Measurements from ENCODE around the gene C1orf50.
"Not testable (repeated sequence)": the region's sequence is repeated elsewhere in the genome, so short reads cannot be mapped to it uniquely, and the experiment has no call there.

The C1orf50 gene

GRCh38 chr1:42747125-42747524 lies 19.9 kb upstream of the C1orf50 start:
- H3K9me3 ChIP-seq (ENCODE audit: control insufficient read depth in 5 of 5, low read length in 5 of 5), result no peaks in the 10 kb centered on the region
- no peaks in the 10 kb centered on the region for H3K27me3 ChIP-seq (ENCODE audit: control insufficient read depth in 5 of 5, insufficient read depth in 4 of 5, low read length in 5 of 5)
- H3K36me3 ChIP-seq (ENCODE audit: control insufficient read depth in 5 of 5, insufficient read depth in 5 of 5, low read length in 5 of 5), result peaks cover 0 to 55% (median 53%) of the 10 kb centered on the region in 5 donors
- no peak overlapping the region for H3K9ac ChIP-seq (ENCODE audit: low read length in 5 of 5)
- H3K4me3 ChIP-seq (ENCODE audit: low read depth in 1 of 5, low read length in 5 of 5), result no peak overlapping the region
- H3K27ac ChIP-seq (ENCODE audit: low read depth, low read length), result no peak overlapping the region
- H3K4me1 ChIP-seq (ENCODE audit: control insufficient read depth in 5 of 5, insufficient read depth in 5 of 5, low read length in 5 of 5), result peaks cover 4 to 16% (median 12%) of the 10 kb centered on the region in 5 donors

- Histone ChIP-seq H3K27ac (ENCODE audit: low read depth, low read length) (no peak overlapping the region), H3K27me3 (ENCODE audit: control insufficient read depth in 5 of 5, insufficient read depth in 4 of 5, low read length in 5 of 5) (no peaks in the 10 kb centered on the region), H3K9ac (ENCODE audit: low read length in 5 of 5) (no peak overlapping the region), H3K4me3 (ENCODE audit: low read depth in 1 of 5, low read length in 5 of 5) (no peak overlapping the region), H3K36me3 (ENCODE audit: control insufficient read depth in 5 of 5, insufficient read depth in 5 of 5, low read length in 5 of 5) (peaks cover 5 to 64% (median 60%) of the 10 kb centered on the region in 5 donors), H3K9me3 (ENCODE audit: control insufficient read depth in 5 of 5, low read length in 5 of 5) (no peaks in the 10 kb centered on the region), H3K4me1 (ENCODE audit: control insufficient read depth in 5 of 5, insufficient read depth in 5 of 5, low read length in 5 of 5) (peaks cover 4 to 16% (median 12%) of the 10 kb centered on the region in 5 donors)
Measured at GRCh38 chr1:42748021-42748420, 19.0 kb upstream of the C1orf50 start.

DNA sequence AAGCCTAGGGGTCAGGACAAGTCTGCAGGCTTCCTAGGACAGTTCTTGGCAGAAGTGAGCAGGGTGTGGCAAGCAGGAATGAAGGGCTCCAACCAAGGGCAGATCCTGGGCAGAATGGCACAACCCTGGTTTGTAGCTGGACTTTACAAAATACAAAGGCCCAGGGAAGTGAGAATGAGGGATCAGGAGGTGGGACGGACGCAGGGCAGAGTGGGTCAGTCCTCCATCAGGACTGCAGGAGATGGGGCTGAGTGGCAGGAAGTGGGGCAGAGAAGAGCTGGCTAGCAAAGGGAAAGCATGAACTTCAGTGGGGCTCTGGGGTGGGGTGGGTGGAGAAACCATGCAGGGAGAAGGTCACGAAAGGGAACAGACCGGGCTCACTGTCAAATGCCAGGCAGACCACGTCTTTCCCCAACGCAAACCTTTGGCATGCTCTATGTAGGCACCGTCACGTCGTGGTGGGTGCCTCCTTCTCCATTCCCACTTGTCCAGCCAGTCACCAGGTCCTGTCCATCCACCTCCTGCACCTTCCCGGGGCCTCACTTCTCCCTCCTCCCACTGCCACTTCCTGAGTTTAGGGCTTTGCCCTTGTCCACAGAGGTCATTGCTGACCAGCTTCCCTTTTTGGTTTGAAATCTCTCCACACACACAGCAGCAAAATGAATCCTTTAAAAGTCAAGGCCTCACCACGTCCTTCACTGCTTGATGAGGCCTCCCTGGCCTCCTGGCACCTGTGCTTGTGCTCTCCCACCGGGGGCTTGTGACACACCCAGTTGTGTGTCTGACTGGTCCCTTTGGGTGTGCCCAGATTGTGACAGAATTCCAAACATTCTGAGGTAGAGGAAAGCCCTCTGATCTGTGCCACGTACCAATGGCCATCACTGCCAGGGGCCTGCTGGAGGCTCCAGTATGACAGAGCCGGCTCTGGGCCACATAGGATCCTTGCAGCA lies 18.3 kb upstream of the C1orf50 start:
- no peak overlapping the region for H3K27ac ChIP-seq (ENCODE audit: low read depth, low read length)
- no peaks in the 10 kb centered on the region for H3K27me3 ChIP-seq (ENCODE audit: control insufficient read depth in 5 of 5, insufficient read depth in 4 of 5, low read length in 5 of 5)
- H3K9me3 ChIP-seq (ENCODE audit: control insufficient read depth in 5 of 5, low read length in 5 of 5), result no peaks in the 10 kb centered on the region
- no peak overlapping the region for H3K4me3 ChIP-seq (ENCODE audit: low read depth in 1 of 5, low read length in 5 of 5)
- H3K4me1 ChIP-seq (ENCODE audit: control insufficient read depth in 5 of 5, insufficient read depth in 5 of 5, low read length in 5 of 5), result peaks cover 4 to 16% (median 12%) of the 10 kb centered on the region in 5 donors
- H3K9ac ChIP-seq (ENCODE audit: low read length in 5 of 5), result no peak overlapping the region
- peaks cover 8 to 71% (median 66%) of the 10 kb centered on the region in 5 donors for H3K36me3 ChIP-seq (ENCODE audit: control insufficient read depth in 5 of 5, insufficient read depth in 5 of 5, low read length in 5 of 5)

DNA sequence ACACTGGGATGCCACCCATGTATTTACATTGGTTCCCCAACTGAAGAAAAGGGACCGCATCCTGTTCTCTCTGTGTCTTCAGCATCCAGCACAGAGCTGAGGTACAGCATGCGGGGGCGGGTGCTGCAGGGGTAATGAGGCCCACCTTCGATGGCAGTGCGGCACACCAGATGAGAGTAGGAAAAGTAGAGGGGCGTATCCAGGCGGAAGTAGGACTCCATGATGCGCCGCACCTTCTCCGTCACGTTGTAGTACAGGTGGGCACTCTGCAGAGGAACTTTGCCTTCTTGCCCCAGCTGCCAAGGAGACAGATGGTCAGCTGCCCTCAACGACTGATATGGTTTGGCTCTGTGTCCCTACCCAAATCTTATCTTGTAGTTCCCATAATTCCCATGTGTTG lies 17.0 kb upstream of the C1orf50 start:
- Histone ChIP-seq H3K27me3 (ENCODE audit: control insufficient read depth in 5 of 5, insufficient read depth in 4 of 5, low read length in 5 of 5) (no peaks in the 10 kb centered on the region), H3K27ac (ENCODE audit: low read depth, low read length) (no peak overlapping the region), H3K36me3 (ENCODE audit: control insufficient read depth in 5 of 5, insufficient read depth in 5 of 5, low read length in 5 of 5) (peaks cover 8 to 84% (median 79%) of the 10 kb centered on the region in 5 donors), H3K9me3 (ENCODE audit: control insufficient read depth in 5 of 5, low read length in 5 of 5) (no peaks in the 10 kb centered on the region), H3K9ac (ENCODE audit: low read length in 5 of 5) (no peak overlapping the region), H3K4me3 (ENCODE audit: low read depth in 1 of 5, low read length in 5 of 5) (no peak overlapping the region), H3K4me1 (ENCODE audit: control insufficient read depth in 5 of 5, insufficient read depth in 5 of 5, low read length in 5 of 5) (peaks cover 4 to 16% (median 12%) of the 10 kb centered on the region in 5 donors)

DNA sequence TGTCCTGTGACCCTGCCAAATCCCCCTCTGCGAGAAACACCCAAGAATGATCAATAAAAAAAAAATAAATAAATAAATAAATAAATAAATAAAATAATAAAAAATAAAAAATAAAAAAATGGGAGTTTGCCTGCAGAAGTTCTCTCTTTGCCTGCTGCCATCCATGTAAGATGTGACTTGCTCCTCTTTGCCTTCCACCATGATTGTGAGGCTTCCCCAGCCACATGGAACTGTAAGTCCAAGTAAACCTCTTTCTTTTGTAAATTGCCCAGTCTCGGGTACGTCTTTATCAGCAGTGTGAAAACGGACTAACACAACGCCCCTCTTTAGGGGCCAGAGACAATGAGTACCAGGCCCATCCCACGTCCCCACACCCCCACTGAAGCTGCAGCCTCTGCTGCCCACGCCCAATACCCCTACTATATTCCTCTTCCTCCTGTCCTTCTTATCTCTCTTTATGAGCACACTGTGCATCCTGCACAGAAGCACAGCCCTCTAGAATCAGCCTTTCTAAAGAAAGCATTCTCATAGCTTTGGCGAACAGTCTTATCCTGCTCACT lies 15.5 kb upstream of the C1orf50 start:
- not testable (repeated sequence) for H3K9ac ChIP-seq (ENCODE audit: low read length in 5 of 5); H3K27ac ChIP-seq (ENCODE audit: low read depth, low read length); H3K9me3 ChIP-seq (ENCODE audit: control insufficient read depth in 5 of 5, low read length in 5 of 5); H3K27me3 ChIP-seq (ENCODE audit: control insufficient read depth in 5 of 5, insufficient read depth in 4 of 5, low read length in 5 of 5); H3K4me3 ChIP-seq (ENCODE audit: low read depth in 1 of 5, low read length in 5 of 5)
- Histone ChIP-seq H3K4me1 (ENCODE audit: control insufficient read depth in 5 of 5, insufficient read depth in 5 of 5, low read length in 5 of 5) (peaks cover 4 to 16% (median 12%) of the 10 kb centered on the region in 5 donors), H3K36me3 (ENCODE audit: control insufficient read depth in 5 of 5, insufficient read depth in 5 of 5, low read length in 5 of 5) (peaks cover 8 to 88% (median 84%) of the 10 kb centered on the region in 5 donors)

DNA sequence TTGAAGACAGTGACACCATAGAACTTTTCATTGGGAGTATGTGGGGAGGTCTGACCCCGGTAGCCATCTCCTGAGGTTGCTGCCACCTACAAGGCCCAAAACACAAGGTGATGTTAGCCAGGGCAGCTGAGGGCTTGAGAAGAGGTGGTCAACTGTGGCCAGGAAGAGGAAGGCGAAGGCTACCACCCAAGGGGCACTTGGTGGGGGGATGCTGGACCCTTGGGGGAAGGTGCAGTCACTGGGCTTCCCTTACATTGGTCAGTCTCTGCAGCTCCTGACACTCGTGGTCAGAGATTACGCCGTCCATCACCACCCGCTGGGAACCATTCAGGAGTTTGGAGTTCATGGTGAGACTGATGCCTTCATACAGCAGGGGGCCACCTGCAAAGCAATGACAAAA lies 14.8 kb upstream of the C1orf50 start:
- no peaks in the 10 kb centered on the region for H3K27me3 ChIP-seq (ENCODE audit: control insufficient read depth in 5 of 5, insufficient read depth in 4 of 5, low read length in 5 of 5)
- no peaks in the 10 kb centered on the region for H3K9me3 ChIP-seq (ENCODE audit: control insufficient read depth in 5 of 5, low read length in 5 of 5)
- H3K9ac ChIP-seq (ENCODE audit: low read length in 5 of 5), result no peak overlapping the region
- H3K4me3 ChIP-seq (ENCODE audit: low read depth in 1 of 5, low read length in 5 of 5), result no peak overlapping the region
- H3K36me3 ChIP-seq (ENCODE audit: control insufficient read depth in 5 of 5, insufficient read depth in 5 of 5, low read length in 5 of 5), result peaks cover 8 to 88% (median 79%) of the 10 kb centered on the region in 5 donors
- H3K4me1 ChIP-seq (ENCODE audit: control insufficient read depth in 5 of 5, insufficient read depth in 5 of 5, low read length in 5 of 5), result peaks cover 5 to 16% (median 14%) of the 10 kb centered on the region in 5 donors
- H3K27ac ChIP-seq (ENCODE audit: low read depth, low read length), result no peak overlapping the region

- Histone ChIP-seq H3K27me3 (ENCODE audit: control insufficient read depth in 5 of 5, insufficient read depth in 4 of 5, low read length in 5 of 5) (no peaks in the 10 kb centered on the region), H3K9ac (ENCODE audit: low read length in 5 of 5) (no peak overlapping the region), H3K27ac (ENCODE audit: low read depth, low read length) (no peak overlapping the region), H3K36me3 (ENCODE audit: control insufficient read depth in 5 of 5, insufficient read depth in 5 of 5, low read length in 5 of 5) (peaks cover 12 to 88% (median 79%) of the 10 kb centered on the region in 5 donors), H3K4me1 (ENCODE audit: control insufficient read depth in 5 of 5, insufficient read depth in 5 of 5, low read length in 5 of 5) (peaks cover 5 to 16% (median 13%) of the 10 kb centered on the region in 5 donors), H3K9me3 (ENCODE audit: control insufficient read depth in 5 of 5, low read length in 5 of 5) (no peaks in the 10 kb centered on the region), H3K4me3 (ENCODE audit: low read depth in 1 of 5, low read length in 5 of 5) (no peak overlapping the region)
Measured at GRCh38 chr1:42753070-42753469, 14.0 kb upstream of the C1orf50 start.

DNA sequence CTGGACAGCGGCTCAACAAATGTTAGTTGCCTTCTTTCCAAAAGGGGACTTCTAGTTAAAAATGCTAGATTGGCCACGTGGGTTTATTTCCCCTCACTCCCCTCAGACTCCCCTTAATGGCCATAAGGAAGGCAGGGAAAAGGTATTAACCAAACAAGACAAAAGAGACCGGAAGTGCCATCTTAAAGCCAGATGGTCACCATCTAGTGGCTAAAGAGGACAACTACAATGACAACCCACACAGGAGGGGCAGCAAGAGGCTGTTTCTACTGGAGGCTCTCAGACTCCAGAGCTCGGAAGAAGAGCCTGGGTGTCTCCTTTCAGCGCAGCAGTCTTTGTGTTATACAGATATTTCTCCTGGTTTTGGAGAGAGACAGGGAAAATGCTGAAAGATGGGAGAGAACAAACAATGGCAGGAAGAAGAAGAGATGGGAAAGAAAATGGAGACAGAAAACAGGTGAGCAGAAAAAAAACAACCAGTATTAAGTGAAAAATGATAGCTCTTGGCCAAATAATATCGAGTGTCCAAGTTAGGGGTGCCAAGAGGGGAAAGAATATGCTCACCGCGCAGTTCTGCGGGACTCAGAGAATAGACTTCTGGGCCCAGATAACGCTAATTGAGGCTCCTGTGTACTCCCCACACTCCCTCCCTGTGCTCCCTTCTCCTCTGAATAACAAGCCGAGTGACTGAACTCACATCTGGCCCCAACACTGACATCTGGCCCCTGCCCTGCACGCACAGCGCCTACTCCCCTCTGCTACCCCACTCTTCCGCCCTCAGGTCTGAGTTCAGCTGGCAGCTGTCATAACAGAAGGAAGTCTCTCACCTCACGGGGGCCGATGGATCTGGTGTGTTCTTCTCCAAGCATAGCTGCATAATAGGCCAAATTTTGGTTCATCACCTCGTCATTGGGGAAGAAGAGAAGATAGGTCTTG lies 9.8 kb upstream of the C1orf50 start:
- Histone ChIP-seq H3K9me3 (ENCODE audit: control insufficient read depth in 5 of 5, low read length in 5 of 5) (no peaks in the 10 kb centered on the region), H3K4me3 (ENCODE audit: low read depth in 1 of 5, low read length in 5 of 5) (no peak overlapping the region), H3K4me1 (ENCODE audit: control insufficient read depth in 5 of 5, insufficient read depth in 5 of 5, low read length in 5 of 5) (peaks cover 0 to 4% (median under 1%) of the 10 kb centered on the region in 5 donors), H3K36me3 (ENCODE audit: control insufficient read depth in 5 of 5, insufficient read depth in 5 of 5, low read length in 5 of 5) (peaks cover 20 to 77% (median 64%) of the 10 kb centered on the region in 5 donors), H3K27ac (ENCODE audit: low read depth, low read length) (no peak overlapping the region), H3K9ac (ENCODE audit: low read length in 5 of 5) (no peak overlapping the region), H3K27me3 (ENCODE audit: control insufficient read depth in 5 of 5, insufficient read depth in 4 of 5, low read length in 5 of 5) (no peaks in the 10 kb centered on the region)

DNA sequence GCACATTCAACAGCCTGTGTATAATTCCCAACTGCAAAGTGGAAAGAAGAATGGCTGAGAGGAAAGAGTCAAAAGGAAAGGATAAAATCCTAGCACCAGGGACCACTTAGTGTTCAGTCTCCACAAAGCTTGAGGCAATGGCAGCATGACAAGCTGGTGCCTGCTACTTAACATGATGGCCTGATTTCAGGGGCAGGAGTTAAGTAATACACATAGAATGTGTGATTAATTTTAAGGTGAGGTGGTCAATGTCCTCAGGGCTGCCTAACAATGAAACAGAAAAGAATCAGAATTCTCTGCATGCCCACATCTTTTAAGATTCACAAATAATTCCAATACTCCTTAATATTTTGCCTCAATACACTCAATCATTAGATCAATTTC lies 9.2 kb upstream of the C1orf50 start:
- Histone ChIP-seq H3K27me3 (ENCODE audit: control insufficient read depth in 5 of 5, insufficient read depth in 4 of 5, low read length in 5 of 5) (no peaks in the 10 kb centered on the region), H3K4me3 (ENCODE audit: low read depth in 1 of 5, low read length in 5 of 5) (no peak overlapping the region), H3K36me3 (ENCODE audit: control insufficient read depth in 5 of 5, insufficient read depth in 5 of 5, low read length in 5 of 5) (peaks cover 17 to 73% (median 57%) of the 10 kb centered on the region in 5 donors), H3K4me1 (ENCODE audit: control insufficient read depth in 5 of 5, insufficient read depth in 5 of 5, low read length in 5 of 5) (peaks cover 0 to 9% (median 2%) of the 10 kb centered on the region in 5 donors), H3K27ac (ENCODE audit: low read depth, low read length) (no peak overlapping the region), H3K9me3 (ENCODE audit: control insufficient read depth in 5 of 5, low read length in 5 of 5) (no peaks in the 10 kb centered on the region), H3K9ac (ENCODE audit: low read length in 5 of 5) (no peak overlapping the region)
